GM21390 (cell line): ENCODE results near the gene TXNRD3.

Experiments
- ATAC-seq: cut with Tn5 transposase; IDR thresholded peaks from one replicate; pipeline ENCODE4 v1.9.1; 2021; ENCODE audit not compliant: unreplicated experiment

Gene TXNRD3

DNA sequence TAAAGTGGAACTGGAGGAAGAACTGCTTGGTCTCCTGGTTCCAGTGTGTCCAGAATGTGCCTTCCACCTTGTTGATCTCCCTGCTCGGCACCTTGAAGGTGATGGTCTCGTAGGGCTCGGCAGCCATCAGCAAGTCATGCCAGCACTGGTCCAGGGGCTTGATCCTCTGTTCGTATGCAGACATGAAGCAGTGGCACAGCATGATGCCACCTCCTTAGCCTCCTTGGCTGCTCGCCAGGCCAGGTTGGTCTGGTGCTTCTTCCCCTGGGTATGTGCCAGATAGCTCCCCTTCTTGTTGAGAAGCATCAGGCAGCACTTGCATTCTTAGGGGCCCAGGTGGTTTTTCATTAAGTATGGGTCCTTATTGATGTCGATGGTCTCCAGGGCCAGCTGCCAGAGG is 17.8 kb upstream of the TXNRD3 start:
- no peak for ATAC-seq

DNA sequence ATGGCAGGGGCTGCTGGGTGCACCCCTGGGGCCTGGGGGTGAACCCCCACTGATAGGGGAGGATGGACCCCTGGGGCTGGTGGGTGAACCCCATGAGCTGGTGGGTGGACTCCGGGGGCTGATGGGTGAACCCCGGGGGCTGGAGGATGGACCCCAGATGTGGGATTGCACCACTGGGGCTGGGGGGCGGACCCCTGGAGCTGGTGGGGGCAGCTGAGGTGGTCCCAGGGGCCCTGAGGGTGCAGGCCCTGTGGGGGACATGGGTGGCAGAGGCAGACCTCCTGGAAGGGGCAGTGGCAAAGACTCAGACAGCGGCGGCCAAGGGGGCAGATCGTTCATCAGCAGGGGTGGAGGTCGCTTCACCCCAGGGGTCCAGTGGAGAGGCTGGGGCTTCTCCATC is 17.4 kb upstream of the TXNRD3 start:
- ATAC-seq: no peak

DNA sequence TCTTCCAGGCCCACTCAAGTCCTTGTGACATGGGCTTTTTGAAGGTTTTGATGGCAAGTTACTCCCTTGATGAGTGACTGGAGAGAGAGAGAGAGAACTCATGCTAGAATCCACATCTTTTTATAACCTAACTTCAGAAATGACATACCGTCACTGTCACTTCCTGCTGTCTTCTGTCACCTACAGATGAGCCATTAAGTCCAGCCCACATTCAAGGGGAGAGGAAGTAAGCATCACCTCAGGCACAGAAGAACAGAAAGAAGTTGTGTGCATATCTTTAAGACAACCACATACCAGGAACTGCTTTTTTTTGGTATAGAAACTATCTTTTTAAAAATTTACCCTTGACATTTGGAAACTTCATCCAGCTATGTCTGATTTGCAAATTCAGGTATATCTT is 16.6 kb upstream of the TXNRD3 start:
- no peak for ATAC-seq

DNA sequence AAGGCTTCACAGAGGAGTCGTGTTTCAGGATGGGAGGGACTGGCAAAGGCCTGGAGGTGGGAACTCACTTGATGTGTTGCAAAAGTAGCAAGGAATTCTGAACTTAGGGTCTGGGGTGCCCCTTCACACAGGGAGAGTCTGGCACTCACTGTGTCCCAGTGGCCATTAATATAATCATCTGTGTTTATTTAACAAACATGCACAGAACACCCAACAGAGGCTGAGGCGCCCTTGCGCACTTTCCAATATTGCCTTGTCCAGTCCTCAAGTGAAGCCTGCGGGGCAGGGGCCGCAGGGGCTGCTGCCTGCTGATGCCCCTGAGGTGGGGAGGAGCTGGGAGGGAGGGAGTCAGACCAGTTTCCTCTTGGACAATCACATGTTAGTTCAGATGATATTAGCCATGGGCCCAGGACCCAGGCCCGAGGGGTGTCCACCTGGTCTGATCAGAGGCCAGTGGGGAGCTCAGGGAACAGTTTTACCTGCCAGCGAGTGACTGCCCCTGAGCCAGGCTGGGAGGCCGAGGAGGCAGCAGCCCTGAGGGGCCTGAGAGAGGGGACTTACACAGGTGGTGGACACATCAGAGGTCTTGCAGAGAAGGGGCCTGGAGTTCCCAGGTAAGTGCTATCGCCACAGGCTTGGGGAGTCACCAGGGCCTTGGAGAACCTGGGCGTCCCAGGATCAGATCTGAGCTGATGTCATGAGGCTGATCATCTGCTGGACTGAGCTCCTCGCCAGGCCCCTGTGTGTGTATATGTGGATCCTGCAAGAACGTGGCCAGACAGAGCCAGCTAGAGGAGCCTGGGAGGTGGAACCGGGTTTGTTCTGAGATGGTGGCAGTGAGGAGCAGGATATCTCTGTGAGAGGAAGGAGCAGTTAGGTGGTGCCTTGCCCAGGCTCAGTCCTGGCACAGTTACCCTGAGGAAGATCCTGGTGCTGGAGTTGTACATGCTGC is 13.8 kb upstream of the TXNRD3 start:
- ATAC-seq: no peak

DNA sequence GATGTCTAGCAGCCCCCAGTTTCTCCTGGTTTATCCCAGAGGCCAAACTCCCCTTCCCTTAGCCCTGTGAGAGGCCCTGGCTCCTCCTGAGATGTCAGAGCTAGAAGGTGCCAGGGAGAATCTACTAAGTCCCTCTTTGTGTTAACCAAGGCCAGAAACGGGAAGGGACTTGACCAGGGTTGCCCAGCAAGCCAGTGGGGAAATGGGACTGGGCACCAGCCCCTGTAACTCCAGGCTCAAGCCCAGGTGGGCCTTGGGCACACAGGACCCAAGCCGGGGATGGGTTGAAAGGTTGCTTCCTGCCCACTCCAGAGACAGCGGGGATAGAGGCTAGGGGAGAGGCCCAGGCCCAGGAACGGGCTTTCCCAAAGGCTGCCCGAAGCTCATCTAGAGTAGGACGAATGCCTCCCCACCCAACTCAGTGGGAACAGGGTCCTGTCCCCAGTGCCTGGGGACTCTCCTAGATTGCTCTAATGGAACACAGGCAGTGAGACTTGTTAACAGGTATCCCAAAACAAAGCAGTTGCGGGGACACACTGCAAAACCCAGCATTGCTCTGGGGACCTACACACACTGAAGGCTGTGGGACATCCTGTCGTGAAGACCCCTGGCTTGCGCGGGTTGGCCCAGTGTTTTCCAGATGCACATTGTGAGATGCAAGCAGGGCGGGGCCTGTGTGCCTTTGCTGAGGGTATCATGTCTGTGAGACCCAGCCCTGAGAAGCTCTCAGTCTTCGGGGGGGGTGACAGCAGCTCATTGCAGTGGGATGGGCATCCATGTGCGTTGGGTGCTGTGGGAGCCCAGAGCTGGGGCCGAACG is 12.9 kb upstream of the TXNRD3 start:
- ATAC-seq: no peak

DNA sequence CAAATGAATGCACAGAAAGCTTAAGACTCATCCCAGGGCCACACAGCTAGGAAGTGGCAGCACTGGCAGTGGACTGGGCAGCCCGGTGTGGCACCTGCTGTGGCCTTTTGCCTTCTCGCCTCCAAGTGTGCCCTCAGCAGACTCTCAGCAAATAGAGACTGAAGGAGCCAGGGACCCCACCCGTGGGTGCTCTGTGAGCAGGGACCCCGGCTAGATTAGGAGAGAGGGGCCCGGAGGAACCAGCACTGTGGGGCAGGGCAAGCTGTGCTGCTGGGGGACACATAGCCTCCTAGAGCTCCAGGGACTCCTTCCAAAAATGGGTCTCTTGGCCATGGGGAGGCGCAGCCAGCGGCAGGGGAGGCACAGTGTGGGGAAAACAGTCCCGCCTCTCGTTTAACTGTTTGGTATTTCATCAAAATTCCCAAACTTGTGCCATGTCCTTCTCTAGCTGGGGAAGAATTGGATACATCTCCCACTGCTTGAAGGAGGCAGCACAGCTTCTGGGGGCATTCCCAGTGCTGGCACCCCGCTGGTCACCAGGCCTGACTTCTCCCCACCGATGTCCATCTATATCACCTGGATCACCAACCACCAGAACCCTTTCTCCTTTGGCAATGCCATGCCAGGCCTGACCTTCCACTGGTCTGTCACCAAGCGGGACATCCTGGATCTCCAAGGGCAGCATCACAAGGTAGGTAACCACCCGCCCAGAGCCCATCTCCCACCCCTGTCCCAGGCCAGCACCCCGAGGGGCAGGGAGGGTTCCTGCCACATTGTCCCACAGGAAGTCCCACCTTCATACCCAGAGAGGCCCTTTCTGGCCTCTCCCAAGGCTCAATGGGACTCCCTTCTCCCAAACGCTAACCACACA is 12.0 kb upstream of the TXNRD3 start:
- no peak for ATAC-seq

DNA sequence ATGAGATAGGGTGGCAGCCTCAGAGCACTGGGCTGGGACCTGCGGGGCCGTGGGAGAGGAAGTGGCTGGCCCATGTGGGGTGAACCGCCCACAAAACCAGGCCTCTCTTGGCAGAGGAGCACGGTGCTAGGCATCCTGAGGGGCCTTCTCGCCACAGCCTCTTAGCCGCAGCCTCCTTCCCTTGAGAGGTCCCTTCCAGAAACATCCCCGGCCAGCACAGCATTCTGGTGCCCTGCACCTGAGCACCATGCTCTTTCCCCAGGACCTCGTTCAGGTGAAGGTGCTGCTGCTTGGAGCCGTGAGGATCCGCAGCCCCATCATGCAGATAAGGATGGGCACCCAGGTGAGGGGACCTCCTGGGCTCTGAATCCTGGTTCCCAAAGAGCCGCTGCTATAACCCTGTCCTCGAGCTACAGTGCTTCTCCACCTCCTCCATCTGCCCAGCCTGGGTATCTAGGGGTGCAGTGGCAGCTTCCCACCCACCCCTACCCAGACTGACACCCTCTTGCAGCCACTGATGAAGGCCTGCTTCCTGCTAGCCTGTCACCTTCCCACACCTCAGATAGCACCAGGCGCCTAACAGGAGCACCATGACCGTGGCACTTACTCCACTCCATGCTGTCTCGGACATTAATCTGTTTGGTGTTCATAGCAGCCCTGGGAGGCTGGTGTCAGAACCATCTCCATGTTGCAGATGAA is 11.2 kb upstream of the TXNRD3 start:
- ATAC-seq: no peak

DNA sequence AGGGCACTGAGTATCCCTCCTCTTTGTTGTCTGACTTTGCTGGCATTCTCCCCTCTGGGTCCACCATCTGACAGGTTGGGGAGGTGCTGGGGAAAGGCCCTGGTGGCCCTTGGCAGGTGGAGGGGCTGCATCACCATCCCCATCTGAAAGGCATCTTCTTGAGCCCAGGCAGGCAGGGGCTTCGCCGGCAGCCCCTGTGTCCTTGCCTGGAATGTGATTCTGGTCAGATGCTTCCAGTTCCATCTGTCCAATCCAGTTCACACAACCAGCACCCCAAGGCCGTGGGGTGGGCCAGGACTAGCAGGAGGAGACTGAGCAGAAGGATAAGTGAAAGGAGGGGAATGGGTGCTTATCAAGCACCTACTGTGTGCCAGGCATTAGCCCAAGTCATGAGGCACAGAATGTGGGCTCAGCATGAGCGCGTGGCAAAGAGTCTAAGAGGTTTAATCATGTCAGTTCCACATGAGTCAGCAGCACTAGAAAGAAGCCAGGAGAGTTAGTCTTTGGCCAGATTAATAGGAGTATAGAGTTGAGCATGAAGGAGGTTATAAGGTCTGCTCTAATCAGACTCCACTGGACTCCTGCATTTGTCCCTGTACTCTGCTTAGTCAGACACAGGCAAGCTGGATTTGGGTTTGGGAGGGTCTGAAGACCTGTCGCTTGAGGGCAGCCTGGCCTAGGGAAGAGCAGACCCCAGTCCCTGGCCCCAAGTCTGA is 10.5 kb upstream of the TXNRD3 start:
- no peak for ATAC-seq

DNA sequence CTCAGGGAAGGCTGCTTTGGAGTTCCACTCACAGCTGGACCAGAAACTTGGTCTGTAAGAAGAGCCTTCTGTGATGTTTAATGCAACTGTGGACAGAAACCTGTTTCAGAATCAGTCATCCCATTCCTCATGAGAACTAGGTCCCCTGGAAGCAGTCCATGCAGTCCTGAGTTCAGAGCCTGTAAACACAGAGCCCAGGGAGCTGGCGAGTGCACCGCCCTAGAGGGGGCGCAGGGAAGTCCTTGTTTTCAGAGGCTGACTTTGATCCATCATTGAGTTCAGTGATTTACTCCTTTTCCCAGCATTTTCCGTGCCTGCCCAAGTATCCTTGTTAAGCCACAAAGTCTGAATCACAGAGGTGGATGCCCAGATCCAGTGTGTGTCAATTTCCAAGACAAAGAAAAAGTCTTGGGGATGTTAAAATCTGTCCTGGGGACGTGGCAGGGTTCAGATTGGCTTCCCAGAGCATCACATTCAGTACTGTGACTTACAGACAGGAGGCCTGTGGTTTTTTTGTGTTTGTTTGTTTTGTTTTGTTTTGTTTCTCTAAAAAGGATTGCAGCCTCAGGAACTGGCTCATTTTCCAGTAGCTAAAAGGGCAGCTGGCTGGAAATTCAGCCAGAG is 9.8 kb upstream of the TXNRD3 start:
- no peak for ATAC-seq

DNA sequence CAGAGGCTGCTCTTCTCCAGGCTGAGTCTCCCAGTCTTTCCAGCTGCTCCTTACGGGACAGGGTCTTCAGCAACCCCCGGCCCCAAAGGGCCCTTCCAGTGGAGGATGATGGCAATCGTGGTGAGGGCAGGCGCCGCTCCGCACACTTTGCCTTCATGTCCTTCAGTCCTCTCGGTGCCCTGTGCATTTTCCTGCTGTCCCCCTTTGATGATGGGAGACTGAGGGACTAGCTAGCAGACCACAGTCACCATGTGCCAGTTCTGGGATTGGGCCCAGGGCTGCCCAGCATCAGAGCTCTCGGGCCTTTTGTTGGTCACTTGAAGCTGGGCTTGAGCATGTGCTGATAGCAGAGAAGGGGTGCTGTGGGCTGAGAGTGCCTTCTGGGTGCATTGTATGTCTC is 8.8 kb upstream of the TXNRD3 start:
- no peak for ATAC-seq

DNA sequence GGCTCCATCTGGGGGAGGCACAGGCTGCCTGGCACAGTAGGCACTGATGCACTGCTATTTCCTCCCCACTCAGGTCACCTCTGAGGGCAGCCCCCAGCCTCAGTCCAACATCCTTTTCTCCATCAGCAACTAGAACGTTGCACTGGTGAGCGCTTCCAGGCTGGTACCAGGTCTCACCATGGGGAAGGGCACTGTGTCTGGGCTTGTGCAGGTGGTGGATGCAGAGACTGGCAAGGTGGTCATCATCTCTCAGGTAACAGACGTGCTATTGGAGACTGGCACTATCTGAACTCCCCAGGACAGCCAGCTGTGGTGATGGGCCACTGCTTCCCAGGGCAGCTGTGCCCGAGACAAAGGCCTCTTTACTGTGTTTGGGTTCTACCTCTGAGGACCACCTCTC is 8.3 kb upstream of the TXNRD3 start:
- ATAC-seq: no peak

DNA sequence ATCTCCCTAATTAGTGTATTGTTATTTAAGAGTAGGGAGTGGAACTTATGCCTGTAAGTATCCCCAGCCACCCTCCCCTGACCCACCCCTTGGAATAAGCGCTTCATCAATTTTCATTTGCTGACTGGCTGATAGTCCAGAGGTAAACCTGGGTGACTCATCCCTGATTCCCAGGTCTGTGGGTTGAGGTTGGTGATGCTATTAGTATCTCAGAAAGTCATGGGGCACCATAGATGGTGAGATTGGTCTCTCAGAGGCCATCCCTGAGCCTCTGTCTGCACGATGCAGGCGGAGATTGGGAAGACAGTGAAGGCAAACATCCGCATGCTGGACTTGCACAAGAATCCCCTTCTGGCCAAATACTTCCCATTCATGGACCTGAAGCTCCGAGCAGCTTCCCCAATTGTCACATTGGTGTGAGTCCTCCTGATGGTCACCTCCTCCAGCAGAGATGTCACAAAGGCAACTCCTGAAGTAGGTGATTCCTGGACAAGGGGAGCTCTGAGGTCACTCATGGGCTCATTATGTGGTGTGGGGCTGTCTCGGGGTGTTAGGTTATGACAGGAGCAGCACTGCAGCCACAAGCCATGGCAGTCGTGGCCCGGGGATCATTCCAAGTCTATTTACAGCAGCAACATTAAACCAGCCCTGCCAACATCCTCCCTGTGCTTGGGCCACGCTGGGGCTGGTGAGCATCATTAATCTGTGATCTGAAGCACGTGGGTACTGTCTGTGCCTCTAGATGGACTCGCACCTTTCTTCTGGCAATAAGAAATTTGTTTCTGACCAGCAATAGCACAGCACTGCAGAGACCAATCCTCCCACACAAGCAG is 6.8 kb upstream of the TXNRD3 start:
- no peak for ATAC-seq

DNA sequence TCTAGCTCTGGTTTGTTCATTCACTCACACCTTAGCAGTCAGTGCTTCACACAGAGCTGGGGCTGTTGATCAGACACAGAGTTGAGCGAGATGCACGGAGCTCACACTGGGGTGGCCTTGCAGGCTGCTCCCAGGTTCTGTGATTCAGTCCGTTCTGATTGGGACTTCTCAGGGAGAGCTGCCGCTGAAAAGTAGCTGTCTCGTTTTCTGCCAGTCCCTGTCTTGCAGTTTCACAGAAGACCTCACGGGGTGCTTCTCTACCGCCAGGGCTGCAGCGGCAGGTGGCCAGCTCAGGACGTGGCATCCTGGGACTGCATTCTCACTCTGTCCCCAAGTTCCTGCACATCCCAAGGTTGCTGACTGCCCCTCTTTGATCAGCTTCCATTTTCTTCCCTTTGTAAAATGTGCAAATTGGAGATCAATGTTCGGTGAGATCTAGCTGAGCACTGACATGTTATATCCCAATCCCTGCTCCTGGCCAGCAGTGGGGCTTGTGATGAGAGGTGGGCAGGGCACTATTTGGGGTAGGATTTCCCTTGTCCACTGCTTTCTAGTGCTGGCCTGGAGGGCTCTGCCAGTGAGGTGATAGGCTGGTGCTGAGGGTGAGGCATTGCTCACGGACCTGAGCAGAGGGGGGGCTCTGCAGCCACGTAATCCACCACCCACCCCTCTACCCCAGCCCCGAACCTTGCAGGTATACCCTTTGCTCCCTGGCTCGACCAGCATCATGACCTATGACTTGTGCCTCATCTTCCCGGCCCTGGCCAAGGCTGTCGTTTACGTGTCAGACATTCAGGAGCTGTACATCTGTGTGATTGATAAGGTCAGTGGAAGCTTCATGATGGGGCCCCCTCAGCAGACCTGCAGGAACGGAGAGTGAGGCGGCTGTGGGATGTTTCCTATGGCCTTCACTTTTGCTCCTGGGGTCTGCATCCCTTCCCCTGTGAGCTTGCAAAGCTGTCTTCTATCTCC is 5.3 kb upstream of the TXNRD3 start:
- no peak for ATAC-seq

DNA sequence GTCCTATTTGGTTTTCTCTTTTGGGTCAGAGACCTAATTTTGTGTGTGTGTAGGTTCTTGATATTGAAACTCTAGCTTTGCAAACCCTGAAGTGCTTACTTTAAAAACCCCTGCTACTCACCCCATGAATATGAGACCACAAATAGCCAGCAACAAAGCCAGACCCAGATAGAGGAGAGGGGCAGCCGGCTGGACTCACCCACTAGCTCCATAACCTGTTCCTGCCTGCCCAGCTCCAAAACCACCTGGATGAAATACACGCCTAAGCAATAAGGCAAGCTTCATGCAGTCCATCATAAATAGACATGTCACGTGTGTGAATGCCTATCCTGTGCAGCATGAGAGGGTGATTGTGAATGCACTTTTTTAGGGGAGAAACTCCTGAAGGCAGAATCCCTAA is 3.7 kb upstream of the TXNRD3 start:
- no peak for ATAC-seq

DNA sequence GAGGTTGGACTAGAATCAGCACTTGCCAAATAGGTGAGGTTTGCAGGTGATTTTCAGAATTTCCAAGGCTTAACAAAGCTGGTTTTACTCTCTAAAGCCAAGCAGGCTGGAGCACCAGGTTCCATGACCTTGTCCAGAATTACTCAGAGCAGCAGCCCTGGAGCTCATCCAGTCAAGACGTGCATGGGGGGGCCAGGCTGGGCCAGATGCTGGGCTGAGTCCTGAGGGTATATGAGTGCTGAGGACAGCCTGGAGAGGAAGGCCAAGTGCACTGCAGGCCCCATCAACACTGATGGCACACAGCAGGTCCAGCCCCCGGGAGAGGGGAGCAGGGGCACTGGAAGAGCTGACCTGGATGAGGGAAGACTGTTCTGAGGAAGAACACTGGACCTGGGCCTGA is 3.0 kb upstream of the TXNRD3 start:
- ATAC-seq: no peak

DNA sequence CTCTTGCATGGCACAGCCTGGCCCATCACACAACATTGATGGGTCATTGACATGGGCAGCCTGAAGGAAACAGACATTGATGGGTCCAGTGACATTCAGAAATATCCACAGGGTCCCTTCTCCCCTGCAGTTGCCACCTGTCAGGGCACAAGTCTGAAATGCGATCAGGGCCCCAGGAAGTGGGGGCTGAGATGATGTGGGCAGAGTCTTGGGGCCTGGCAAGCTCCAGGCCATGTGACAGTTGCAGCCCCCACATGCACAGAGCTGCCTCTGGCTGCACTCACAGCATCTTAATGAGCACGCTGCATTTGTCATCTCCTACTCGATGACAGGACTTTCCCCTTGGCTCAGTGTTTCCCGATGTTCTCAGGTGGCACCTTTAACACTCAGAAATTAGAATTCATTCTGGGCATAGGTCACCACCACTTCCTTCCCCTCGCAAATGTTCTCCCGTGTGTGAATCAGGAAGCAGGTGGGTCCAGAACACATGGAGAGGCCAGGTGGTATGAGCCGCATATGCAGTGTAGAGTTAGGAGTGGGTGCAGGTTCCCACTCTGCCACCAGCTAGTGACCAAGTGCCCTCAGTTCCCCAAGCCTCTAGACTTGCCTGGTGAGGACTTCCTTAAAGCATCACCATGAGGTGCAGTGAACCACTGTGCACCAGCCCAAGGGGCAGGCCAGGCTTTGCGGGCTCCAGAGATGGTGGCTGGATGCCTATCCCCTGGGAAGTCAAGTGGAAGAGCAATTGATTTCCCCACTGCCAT is 1.6 kb upstream of the TXNRD3 start:
- ATAC-seq: no peak

DNA sequence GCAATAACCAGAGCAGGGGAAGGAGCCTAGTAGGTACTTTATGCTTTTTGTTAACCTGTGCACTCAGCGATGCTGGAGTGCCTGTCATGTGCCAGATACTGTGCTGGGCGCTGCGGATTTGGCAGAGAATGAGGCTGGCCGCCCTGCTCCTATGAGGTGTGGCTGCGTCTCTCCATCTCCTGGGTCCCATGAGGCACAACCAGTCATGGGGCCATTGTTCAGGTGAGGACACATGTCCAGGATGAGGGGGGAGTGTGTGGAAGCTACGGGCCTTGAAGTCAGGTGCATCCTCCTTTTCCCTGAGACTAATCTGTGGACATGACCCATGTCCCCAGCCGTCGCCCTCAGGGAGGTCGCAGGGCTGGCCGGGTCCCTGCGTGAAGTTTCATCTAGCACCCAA is 963 bp upstream of the TXNRD3 start:
- no peak for ATAC-seq
